ENCODE data around the gene FBXL17. TPM values are rescaled to one million over a fixed set of nuclear protein-coding genes. Genes with fewer than 3 reads are reported as not detected.

FBXL17 gene
- total and polyA plus RNA-seq, 9 of the 15 experiments (the other 6 are each of a cell fraction or from before 2014, with no cell fraction given): 0.32 to 5.4 (median 1.8) TPM

DNA sequence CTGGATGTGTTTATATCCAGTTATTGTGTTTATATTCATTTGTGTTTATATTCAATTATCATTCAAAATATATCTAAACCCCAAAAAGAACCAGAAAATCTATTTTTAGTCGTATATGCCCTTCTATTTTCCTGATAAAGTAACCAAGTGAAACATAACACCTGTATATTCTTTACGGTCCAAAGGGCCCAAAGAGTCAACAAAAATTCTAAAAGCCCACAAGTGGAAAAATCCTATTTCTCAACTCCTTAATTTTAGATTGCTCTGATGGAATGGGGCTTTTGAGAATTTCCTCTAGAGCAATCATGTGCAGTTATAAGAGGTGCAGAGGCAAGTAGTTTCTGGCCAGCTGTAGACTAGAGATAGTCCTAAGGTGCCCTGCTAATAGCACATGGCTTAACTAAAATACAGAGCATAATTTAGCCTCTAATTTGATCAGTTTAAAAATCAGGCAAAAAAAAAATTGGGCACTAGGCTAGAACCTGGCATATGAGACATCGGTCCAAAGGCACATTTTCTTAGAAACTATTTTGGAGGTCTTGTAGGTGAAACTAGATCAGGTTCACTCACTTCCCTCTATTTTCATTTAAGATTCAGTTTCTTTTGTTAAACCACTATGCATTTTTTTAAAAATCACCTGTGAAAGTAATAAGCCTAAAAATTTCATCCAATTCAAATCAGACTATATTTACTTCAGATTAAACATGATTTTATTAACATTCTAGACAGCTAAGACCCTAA, 256.0 kb downstream of the FBXL17 start (continued):
- no peak for TF ChIP-seq ZNF76 (CRISPR knock-in tag; IDR thresholded peaks at IDR 0.05; ENCODE audit: borderline replicate concordance)

DNA sequence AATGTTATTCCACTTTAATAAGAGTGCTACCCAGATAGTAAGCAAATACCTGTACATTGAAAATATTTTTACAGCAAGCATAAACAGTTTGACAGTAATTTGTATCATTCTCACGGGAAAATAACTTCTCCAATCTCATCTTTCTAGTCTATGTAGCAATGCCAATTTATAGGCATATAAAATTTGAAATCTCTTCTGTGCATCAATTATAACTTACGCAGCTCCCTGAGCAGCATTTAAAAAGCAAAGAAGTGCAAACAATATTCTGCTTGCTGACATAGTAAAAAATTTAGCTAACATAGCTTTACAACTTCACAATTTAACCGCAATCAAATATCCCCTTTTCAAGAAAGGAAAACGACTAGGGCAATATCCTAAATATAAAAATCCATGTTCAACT, 257.3 kb downstream of the FBXL17 start:
- CTCF ChIA-PET (ENCODE audit: low intra/inter-chr PET ratio): no interaction called here
- no peaks in the 10 kb centered on the region for H3K27me3 ChIP-seq (ENCODE audit: control insufficient read depth in 2 of 2, insufficient read depth in 2 of 2, low read length in 2 of 2)
- WGBS (ENCODE audit: insufficient coverage, low coverage, missing lambda C conversion rate): 4% methylated on average over 4 of the region's 4 CpGs
- intact Hi-C loops (cut with micrococcal nuclease): no loop called here
- no peaks in the 10 kb centered on the region for H3K4me1 ChIP-seq (replicated peaks in 1 of 2; ENCODE audit: control insufficient read depth in 2 of 2, insufficient read depth in 2 of 2, low read length in 2 of 2)
- no peak for FAIRE-seq
- no peak overlapping the region for H3K9ac ChIP-seq (ENCODE audit: insufficient read depth in 1 of 2, low read depth in 2 of 2, low read length in 2 of 2)
- no peak for TF ChIP-seq KDM2B (CRISPR knock-in tag; IDR thresholded peaks at IDR 0.05)
- TF ChIP-seq, protein P1, sequence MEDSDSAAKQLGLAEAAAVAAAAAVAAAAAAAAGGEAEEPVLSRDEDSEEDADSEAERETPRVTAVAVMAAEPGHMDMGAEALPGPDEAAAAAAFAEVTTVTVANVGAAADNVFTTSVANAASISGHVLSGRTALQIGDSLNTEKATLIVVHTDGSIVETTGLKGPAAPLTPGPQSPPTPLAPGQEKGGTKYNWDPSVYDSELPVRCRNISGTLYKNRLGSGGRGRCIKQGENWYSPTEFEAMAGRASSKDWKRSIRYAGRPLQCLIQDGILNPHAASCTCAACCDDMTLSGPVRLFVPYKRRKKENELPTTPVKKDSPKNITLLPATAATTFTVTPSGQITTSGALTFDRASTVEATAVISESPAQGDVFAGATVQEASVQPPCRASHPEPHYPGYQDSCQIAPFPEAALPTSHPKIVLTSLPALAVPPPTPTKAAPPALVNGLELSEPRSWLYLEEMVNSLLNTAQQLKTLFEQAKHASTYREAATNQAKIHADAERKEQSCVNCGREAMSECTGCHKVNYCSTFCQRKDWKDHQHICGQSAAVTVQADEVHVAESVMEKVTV (CRISPR knock-in tag; IDR thresholded peaks at IDR 0.05): no peak
- no peak for TF ChIP-seq KHSRP (IDR thresholded peaks at IDR 0.05)
- TF ChIP-seq ZNF24 (IDR thresholded peaks at IDR 0.05): no peak
- TF ChIP-seq, protein P2, sequence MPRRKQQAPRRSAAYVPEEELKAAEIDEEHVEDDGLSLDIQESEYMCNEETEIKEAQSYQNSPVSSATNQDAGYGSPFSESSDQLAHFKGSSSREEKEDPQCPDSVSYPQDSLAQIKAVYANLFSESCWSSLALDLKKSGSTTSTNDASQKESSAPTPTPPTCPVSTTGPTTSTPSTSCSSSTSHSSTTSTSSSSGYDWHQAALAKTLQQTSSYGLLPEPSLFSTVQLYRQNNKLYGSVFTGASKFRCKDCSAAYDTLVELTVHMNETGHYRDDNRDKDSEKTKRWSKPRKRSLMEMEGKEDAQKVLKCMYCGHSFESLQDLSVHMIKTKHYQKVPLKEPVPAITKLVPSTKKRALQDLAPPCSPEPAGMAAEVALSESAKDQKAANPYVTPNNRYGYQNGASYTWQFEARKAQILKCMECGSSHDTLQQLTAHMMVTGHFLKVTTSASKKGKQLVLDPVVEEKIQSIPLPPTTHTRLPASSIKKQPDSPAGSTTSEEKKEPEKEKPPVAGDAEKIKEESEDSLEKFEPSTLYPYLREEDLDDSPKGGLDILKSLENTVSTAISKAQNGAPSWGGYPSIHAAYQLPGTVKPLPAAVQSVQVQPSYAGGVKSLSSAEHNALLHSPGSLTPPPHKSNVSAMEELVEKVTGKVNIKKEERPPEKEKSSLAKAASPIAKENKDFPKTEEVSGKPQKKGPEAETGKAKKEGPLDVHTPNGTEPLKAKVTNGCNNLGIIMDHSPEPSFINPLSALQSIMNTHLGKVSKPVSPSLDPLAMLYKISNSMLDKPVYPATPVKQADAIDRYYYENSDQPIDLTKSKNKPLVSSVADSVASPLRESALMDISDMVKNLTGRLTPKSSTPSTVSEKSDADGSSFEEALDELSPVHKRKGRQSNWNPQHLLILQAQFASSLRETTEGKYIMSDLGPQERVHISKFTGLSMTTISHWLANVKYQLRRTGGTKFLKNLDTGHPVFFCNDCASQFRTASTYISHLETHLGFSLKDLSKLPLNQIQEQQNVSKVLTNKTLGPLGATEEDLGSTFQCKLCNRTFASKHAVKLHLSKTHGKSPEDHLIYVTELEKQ (CRISPR knock-in tag; IDR thresholded peaks at IDR 0.05): no peak
- TF ChIP-seq, protein P3, sequence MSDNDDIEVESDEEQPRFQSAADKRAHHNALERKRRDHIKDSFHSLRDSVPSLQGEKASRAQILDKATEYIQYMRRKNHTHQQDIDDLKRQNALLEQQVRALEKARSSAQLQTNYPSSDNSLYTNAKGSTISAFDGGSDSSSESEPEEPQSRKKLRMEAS (CRISPR knock-in tag; IDR thresholded peaks at IDR 0.05): no peak
- TF ChIP-seq, protein P4, sequence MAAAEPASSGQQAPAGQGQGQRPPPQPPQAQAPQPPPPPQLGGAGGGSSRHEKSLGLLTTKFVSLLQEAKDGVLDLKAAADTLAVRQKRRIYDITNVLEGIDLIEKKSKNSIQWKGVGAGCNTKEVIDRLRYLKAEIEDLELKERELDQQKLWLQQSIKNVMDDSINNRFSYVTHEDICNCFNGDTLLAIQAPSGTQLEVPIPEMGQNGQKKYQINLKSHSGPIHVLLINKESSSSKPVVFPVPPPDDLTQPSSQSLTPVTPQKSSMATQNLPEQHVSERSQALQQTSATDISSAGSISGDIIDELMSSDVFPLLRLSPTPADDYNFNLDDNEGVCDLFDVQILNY (CRISPR knock-in tag; IDR thresholded peaks at IDR 0.05): no peak
- H3K27ac ChIP-seq (ENCODE audit: extremely low read depth, low read depth, low read length): no peak overlapping the region
- no peak overlapping the region for H3K4me3 ChIP-seq
- no peaks in the 10 kb centered on the region for H3K79me2 ChIP-seq (ENCODE audit: control insufficient read depth, insufficient read depth, low read length)
- H4K20me1 ChIP-seq (replicated peaks; ENCODE audit: control insufficient read depth, insufficient read depth, low read length): no peaks in the 10 kb centered on the region
- H3K36me3 ChIP-seq (ENCODE audit: control insufficient read depth, insufficient read depth, low read length): no peaks in the 10 kb centered on the region
- no peaks in the 10 kb centered on the region for H3K9me3 ChIP-seq (replicated peaks; ENCODE audit: control insufficient read depth, insufficient read depth, low read depth, low read length)
- H2AFZ ChIP-seq (ENCODE audit: low read depth, low read length): no peak overlapping the region
- no peak for DNase-seq (ENCODE audit: extremely low read depth in 1 of 4, low spot score in 3 of 4)
- H3K4me2 ChIP-seq (ENCODE audit: insufficient read depth, low read length): no peak overlapping the region
- no TSS peak for BruUV-seq (replicated peaks)
- ATAC-seq: no peak
- POLR2A ChIA-PET: interaction anchor here (1.0 kb wide), 1 partner anchor 9 kb away, joined by 7 read pairs; no protein-coding TSS in a partner anchor
- H3K9me1 ChIP-seq (ENCODE audit: control insufficient read depth, insufficient read depth, low read length): no peaks in the 10 kb centered on the region
- in situ Hi-C loops (cut with MboI): no loop called here

Measured in K562 (cell line).